Esophagus squamous epithelium (tissue), 4 donors: Measurements from ENCODE around the gene DNAJC22.

Source experiments
- POLR2A ChIP-seq, 4 donors: fragments of 450-650 bp; IDR thresholded peaks; one replicate each; pipeline ENCODE4 v1.6.1; 2017; ENCODE audit warnings: antibody characterized with exemption in 4 of 4, mild to moderate bottlenecking in 4 of 4, moderate library complexity in 3 of 4
- TF ChIP-seq, protein P1 (sequence below), 6 experiments: fragments of 450-650 bp in 4 of 6; fragments of 200-600 bp in 2 of 6; sonication (generic) in 2 of 6; IDR thresholded peaks; one replicate each; pipeline ENCODE4 v1.5.1; 2016 to 2019; ENCODE audit warnings: antibody characterized with exemption in 6 of 6, mild to moderate bottlenecking in 4 of 6, moderate library complexity in 4 of 6

DNA sequence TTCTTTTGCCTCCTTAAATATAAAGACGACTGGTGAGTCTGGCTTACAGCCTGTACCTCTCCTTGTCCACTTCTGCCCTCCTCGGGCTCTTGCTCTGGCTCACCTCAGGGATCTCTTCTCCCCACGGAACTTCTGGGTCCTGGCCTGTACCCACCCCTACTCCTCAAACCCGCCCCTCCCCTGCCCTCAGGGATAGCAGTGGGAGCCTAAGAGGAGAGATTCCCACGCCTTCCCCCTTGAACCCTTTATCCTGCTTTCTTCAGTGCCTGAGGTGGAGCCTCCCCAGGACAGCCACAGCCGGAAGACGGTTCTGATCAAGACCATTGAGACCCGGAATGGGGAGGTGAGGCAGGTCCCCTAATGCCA is 49.0 kb upstream of the DNAJC22 start:
- TF ChIP-seq, protein P1, sequence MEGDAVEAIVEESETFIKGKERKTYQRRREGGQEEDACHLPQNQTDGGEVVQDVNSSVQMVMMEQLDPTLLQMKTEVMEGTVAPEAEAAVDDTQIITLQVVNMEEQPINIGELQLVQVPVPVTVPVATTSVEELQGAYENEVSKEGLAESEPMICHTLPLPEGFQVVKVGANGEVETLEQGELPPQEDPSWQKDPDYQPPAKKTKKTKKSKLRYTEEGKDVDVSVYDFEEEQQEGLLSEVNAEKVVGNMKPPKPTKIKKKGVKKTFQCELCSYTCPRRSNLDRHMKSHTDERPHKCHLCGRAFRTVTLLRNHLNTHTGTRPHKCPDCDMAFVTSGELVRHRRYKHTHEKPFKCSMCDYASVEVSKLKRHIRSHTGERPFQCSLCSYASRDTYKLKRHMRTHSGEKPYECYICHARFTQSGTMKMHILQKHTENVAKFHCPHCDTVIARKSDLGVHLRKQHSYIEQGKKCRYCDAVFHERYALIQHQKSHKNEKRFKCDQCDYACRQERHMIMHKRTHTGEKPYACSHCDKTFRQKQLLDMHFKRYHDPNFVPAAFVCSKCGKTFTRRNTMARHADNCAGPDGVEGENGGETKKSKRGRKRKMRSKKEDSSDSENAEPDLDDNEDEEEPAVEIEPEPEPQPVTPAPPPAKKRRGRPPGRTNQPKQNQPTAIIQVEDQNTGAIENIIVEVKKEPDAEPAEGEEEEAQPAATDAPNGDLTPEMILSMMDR (IDR thresholded peaks at IDR 0.05), result no peak
- TF ChIP-seq POLR2A (IDR thresholded peaks at IDR 0.05), result no peak
